OCI-M2 (cell line): Measurements from ENCODE around the gene PCGF3.
"Not testable (repeated sequence)": the region's sequence is repeated elsewhere in the genome, so short reads cannot be mapped to it uniquely, and the experiment has no call there.

Source experiments
- DNase-seq: peaks from one replicate; lab custom pipeline; 2025; ENCODE audit not compliant: unreplicated experiment; lab: John Stamatoyannopoulos, UW

PCGF3 gene

DNA sequence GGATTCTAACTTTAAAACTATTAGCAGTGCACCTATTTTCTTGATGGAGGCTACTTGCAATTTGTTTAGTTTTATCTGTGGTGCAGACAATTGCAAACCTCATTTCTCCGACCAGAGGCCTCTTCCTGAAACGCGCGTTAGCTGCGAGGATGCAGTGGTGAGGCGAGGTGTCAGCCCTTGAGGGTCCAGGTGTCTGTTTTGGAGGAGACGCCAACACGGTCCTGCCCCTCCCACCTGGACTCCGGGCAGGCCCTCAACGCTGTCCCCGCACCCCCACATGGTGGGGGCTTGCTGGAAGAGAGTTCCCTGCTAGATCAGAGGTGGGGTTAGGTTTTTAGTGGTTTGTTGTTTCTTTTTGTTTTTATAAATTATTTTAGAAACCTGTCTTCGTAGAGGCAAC lies 34.4 kb downstream of the PCGF3 start:
- DNase-seq = no peak

DNA sequence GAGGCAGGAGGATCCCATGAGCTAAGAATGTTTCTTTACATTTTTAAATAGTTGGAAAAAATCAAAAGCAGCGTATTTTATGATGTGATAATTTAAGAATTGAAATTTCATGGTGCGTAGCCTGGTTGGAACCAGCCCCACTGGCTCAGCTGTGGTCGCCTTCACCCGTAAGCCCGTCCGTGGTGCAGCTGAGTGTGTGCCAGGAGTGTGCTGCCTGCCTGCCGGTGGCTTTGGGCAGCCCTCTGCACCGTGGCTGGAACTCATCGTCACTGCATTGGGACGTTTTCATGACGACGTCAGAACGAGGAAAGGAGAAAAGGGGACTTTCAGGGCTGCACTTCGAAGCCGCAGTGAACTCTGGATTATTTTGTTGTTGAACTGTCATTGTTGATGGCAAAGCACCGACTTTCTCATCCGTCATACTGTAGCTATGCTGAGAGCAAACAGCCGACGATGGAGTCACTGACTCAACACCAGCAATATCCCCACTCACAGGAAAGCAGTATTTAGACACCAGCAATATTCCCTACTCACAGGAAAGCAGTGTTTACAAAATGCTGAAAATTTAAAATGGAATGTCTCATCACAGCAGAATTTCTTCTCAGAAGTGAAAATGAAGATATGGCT lies 35.1 kb downstream of the PCGF3 start:
- DNase-seq = no peak

DNA sequence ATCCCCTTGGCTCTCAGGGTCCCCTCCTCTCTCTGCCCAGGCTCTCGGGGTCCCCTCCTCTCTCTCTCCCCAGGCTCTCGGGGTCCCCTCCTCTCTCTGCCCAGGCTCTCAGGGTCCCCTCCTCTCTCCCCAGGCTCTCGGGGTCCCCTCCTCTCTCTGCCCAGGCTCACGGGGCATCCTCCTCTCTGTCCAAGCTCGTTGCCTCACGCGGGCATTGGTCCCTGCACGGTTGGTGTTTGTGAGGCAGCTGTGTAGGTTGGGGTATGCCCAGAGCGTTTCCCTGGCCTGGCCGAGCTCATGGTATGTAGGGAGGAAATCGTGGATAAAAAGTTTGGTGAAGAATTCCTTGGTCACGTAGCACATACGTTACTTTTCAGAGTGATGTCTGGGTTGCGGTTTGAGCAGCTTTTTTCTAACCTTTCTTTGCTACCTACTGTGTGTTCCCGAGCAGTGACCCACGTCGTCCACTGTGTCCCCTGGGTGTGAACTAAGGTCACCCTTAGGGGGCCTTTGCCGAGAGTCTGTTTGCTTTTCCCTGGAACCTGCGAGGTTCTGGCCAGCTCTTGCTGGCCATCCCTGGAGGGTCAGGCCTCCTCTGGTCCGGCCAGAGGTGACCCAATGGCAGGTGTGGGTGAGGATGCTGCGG lies 36.6 kb downstream of the PCGF3 start:
- DNase-seq = no peak

- no peak for DNase-seq
These were observed 37.2 kb downstream of the PCGF3 start for GRCh38 chr4:742742-743311.

DNA sequence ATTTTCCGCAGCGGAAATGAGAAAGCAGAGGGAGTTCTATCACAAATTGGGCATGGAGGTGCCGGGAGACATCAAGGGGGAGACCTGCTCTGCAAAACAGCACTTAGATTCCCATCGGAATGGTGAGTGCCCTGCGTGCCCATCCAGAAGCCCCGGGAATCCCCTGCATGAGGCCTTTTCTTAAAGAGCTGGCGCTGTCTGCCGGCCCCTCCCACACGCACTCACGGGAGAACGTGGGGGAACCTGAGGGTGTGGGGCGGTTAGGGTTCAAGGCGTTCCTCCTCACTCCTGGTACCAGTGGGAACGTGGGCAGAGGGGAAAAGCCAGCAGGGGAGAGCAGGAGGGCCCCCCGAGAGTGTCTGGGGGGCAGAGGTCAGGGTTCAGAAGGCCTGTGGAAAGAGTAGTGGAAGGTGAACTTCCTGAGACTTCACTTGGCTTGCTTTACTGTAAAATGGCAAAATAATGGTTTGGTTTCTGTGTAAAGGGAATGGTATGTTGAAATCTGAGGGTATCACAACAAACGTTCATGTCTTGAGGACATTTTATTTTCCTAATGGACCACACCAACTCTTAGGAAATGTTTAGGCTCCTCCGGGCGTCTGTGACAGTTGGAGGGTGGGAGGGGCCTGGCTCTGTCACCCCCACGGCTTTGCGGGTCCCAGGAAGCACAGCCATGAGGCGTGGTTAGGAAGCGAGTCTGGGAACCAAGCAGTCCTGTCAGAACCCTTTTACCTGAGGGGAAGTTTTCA lies 38.0 kb downstream of the PCGF3 start:
- DNase-seq = no peak

DNA sequence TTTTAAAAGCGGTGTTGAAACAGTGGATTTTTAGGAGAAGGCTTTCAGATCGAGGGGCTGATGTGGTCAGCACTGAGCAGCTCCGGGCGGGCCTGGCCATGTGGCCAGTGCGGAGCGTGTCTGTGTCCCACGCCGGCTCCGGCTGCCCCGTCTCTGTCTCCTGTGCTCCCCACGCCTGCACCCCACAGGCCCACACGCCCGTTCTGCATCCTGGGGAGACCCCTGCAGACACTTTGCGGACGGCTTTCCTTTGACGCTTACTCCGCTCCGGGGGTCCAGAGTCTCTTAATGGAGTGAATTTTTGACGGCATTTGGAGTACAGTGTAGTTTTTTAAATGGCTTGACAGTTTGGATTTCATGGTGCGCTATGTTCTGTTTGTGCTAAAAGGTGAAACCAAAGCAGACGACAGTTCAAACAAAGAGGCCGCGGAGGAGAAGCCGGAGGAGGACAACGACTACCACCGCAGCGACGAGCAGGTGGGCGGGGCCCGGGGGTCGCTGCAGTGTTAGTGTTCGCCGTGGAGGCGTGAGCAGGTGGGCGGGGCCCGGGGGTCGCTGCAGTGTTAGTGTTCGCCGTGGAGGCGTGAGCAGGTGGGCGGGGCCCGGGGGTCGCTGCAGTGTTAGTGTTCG lies 38.7 kb downstream of the PCGF3 start:
- no peak for DNase-seq

GRCh38 chr4:747546-748170 lies 42.0 kb downstream of the PCGF3 start:
- no peak for DNase-seq

DNA sequence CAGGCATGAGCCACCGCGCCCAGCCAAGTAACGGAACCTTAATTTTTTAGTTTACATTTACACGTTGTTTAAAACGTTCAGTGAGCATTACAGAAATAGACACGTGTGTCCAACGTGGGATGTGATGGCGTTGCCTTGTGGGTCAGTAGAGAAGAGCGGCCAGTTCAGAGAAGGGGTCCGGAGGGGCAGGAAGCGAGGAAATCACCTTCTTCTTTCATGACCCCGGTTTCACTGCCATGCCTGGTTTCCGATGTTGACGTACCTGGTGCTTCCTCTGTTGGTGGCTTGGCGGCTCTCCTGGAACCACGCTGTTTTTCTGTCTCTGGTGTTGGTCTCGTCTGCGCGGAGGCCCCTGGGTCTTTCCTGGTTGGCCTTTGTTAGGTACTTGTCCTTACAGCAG lies 42.8 kb downstream of the PCGF3 start:
- no peak for DNase-seq

DNA sequence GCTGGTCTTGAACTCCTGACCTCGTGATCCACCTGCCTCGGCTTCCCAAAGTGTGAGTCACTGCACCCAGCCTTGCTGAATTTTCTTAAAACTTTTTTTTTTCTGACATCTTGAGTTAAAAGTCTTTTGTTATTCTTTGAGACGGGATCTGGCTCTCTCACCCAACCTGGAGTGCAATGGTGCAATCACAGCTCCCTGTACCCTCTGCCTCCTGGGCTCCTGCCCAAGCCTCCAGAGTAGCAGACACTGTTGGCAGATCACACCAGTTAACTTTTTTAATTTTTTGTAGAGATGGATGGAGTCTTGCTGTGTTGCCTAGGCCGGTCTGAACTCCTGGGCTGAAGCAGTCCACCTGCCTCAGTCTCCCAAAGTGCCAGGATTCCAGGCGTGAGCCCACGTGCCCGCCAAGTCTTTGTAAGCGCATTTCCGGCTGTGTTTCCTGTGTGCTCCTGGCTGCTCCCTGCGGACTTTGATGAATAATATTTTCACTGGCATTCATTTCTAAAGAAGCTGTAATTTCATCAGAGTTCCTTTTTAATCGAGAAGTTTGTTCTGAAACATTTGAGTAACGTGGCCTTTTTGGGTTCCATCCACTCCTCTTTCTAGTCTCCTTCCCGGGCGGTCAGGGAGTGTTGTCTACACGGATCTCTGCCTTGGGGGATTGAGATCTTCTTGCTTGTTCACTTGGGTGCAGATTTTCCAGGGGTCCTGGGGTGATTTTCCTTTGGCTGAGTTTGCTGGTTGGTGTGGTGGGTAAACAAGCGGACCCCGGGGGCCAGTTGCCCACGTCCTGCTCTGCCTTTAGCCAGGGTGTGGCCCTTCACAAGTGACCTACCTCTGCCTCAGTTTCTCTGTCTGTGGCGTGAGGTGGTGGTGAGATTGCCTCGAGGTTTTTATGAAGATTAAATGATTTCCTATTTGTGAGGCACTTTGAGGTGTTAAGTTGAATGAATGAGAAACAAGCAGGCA lies 44.4 kb downstream of the PCGF3 start:
- no peak for DNase-seq

DNA sequence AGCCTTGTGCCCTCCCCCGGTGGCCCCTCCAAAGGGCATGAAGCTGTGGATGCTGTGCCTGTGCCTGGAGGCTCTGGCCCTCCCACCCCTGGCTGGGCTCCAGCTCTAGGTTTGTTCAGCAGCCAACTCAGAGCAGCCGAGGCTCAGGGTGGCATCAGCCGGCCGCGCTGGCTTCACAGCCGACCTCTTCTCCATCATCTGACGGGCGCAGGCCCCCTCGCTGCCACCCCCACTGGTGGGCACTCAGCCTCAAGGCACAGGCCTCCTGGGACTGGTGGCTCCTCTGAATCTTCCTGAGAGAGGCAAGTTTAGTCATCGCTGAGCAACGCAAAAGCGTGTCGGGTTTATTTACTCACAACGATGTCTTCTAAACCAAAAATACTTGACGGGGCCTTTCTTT lies 46.0 kb downstream of the PCGF3 start:
- no peak for DNase-seq

DNA sequence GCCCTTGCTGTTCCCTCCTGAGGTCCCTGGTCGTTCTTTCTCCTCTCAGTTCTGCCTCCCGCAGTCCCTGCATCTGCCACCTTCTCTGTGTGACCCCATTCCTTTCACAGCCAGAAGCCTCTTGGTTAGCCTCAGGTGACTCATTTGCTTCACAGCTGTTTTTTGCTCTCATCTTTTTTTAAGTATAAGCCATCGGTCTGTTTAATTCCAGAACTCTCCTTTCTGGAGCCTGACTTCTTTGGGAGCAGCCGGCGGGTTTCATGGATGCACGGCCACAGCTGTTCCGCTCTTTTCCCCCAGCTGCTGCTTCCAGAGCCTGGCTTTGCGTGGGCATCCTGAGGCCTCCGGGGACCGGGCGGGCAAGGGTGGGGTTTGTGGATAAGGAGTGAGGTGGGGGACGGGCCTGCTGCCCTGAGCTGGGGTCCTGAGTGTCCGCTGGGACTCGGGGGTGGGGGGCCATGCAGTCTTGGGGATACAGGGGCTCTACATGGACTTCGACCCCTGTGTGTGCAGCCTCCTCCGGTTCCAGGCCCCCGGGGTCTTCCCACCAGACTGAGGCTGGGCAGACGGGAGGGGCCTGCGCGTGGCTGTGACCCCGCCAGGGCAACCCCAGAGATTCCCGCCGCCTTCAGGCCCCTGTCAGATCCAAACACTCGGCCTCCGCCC lies 46.7 kb downstream of the PCGF3 start:
- DNase-seq = no peak

- not testable (repeated sequence) for DNase-seq
These were observed 47.6 kb downstream of the PCGF3 start for GRCh38 chr4:753186-753585.

DNA sequence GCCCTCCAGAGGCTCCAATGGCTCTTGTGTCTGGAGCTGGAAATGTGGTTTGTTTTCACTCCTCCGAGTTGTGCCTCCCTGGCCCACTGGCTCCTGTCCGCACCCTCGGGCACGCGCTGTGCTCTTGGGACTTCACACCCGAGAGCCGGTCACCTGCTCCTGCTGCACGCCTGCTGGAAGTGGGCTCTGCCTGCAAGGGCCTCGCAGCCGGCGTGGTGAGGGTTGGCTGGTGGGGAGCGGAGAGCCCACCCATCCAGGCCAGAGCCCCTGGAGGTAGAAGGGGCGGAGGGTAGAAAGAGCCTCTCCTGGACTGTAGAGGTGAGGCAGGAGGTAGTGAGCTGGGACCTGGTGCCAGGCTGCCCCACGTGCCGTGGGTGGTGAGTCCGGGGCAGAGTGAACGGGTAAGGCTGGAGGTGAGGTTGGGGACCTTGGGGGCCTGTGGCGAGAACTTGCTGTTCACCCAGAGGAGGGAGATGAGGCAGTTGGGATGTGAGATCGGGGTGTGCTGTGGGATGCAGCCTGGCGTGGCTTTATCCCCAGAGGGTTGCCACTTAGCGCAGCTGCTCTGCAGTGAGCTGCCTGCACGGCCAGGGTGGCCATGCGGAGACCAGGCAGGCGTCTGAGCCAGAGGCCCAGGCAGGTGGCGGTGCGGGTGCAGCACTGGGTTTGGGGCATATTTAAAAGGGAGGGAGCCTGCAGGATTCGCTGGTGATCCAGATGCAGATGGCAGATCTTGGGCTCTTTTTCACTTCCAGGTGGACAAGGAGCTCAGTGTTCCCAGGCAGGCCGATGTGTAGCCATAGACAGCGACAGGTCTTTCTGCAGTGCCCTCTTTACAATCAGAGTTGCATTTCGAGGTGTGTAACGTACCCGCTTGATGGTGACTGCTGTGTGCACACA lies 48.8 kb downstream of the PCGF3 start:
- DNase-seq = no peak

DNA sequence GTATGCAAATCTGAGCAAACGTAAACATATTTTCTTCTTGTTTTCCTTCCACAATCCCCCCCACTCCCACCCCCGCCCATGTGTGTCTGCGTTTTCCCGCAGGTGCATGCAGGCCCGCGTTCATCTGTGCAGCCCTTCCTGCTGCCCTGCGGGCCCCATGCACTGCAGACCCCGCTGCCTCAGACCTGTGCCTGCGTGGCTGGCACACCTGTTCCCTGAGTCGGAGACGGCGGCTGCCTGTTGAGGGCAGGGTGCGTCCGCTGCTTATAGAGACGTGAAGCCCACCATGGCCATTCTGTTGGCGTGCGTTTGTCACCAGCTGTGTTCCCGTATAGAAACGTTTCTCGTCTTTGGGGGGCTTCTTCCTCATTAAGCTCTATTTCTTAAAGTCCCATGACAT lies 51.5 kb downstream of the PCGF3 start:
- no peak for DNase-seq

DNA sequence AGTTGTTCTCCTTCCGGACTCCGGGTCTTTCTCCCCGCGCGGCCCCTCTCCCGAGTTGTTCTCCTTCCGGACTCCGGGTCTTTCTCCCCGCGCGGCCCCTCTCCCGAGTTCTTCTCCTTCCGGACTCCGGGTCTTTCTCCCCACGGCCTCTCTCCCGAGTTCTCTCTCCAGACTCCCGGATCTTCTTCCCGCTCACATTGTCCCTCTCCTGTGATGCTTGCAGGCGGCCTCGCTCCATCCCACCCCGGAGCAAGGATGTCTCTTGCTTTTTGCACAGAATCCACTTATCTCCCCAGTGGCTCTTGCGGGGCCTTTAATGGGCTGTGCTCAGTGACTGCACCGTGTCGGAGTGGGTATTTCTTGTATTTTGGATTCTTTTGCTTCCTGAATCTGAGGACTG lies 54.2 kb downstream of the PCGF3 start:
- not testable (repeated sequence) for DNase-seq

- DNase-seq = no peak
These were observed 55.0 kb downstream of the PCGF3 start for GRCh38 chr4:760616-761015.

DNA sequence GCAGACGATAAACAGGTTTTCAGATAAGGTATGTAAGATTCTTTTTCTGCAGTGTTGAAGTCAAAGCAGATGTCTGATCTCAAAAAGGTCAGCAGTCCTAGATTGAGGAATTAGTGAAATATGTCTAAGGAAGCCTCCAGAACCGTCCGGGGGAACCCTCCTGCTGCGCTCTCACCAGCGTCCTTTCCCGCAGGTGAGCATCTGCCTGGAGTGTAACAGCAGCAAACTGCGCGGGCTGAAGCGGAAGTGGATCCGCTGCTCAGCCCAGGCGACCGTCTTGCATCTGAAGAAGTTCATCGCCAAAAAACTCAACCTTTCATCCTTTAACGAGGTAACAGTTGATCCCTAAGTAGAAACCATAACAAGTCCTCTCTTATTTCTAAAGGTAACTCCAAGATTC lies 55.5 kb downstream of the PCGF3 start:
- DNase-seq = no peak

DNA sequence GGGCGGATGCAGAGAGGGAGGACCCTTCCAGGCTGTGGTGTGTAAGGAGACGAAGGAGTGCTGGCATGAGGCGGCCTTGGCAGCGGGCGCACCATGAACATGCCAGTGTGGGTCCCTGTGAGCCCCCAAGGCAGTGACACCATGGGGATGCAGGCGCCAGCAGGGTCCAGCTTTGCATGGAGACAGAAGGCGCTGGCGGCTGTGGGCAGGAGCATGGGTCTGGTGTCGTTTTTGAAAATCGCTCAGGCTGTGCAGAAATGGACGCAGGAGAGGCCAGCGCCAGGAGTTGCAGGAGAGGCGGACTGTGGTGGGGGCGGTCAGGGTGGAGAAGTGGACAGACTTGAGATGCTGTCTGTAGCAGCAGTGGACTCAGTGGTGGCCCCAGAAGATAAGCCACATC lies 56.1 kb downstream of the PCGF3 start:
- DNase-seq = no peak
